SU-DHL-6 (cell line): Measurements from ENCODE around the gene GLIPR1.

ENCODE experiments used
- H2AFZ ChIP-seq: fragments of 200-600 bp; sonication (generic); 2 replicates; pipeline ENCODE4 v1.6.1; 2014; ENCODE audit warnings: low read depth, mild to moderate bottlenecking, moderate library complexity, mixed read lengths, antibody characterized with exemption, low read length; ENCODE audit not compliant: severe bottlenecking
- H3F3A ChIP-seq: fragments of 200-600 bp; shearing (Covaris generic); 2 replicates; pipeline ENCODE4 v1.6.0; 2016; ENCODE audit warnings: antibody characterized with exemption, mild to moderate bottlenecking; ENCODE audit not compliant: insufficient read depth
- H3K27ac ChIP-seq: fragments of 200-600 bp; sonication (generic); 2 replicates; pipeline ENCODE4 v1.5.1; 2016; ENCODE audit warnings: low read depth, mild to moderate bottlenecking, low read length, moderate library complexity, mixed read lengths
- H3K27me3 ChIP-seq: fragments of 200-600 bp; sonication (generic), shearing (Covaris generic); 2 replicates; pipeline ENCODE4 v1.6.0; 2014; ENCODE audit warnings: mild to moderate bottlenecking, low read length
- H3K36me3 ChIP-seq: fragments of 200-600 bp; sonication (generic); 2 replicates; pipeline ENCODE4 v1.6.1; 2014; ENCODE audit warnings: mild to moderate bottlenecking, low read length, mixed read lengths
- H3K4me2 ChIP-seq: fragments of 300-600, 200-600 bp; shearing (Covaris generic), sonication (generic); 2 replicates; pipeline ENCODE4 v1.6.0; 2014; ENCODE audit warnings: low read length, low read depth, mild to moderate bottlenecking; ENCODE audit not compliant: poor library complexity, severe bottlenecking
- H3K4me3 ChIP-seq: fragments of 200-600 bp; sonication (generic); 2 replicates; pipeline ENCODE4 v1.5.1; 2014; ENCODE audit warnings: antibody characterized with exemption, low read length, mild to moderate bottlenecking, mixed read lengths; ENCODE audit not compliant: insufficient read depth, poor library complexity, severe bottlenecking
- H3K79me2 ChIP-seq: fragments of 200-600 bp; sonication (generic); 2 replicates; pipeline ENCODE4 v1.6.1; 2014; ENCODE audit warnings: mild to moderate bottlenecking, low read length, moderate library complexity; ENCODE audit not compliant: insufficient read depth
- H3K9ac ChIP-seq: fragments of 200-600 bp; sonication (generic); 2 replicates; pipeline ENCODE4 v1.7.0; 2014; ENCODE audit warnings: mild to moderate bottlenecking, low read length
- H3K9me2 ChIP-seq: fragments of 200-600 bp; sonication (generic); replicated peaks from 2 replicates; pipeline ENCODE4 v1.6.1; 2014; ENCODE audit warnings: low read length; ENCODE audit not compliant: insufficient read depth
- H3K9me3 ChIP-seq: fragments of 200-600 bp; sonication (generic); 2 replicates; pipeline ENCODE4 v1.6.1; 2014; ENCODE audit warnings: low read length, mixed read lengths; ENCODE audit not compliant: insufficient read depth
- H4K20me1 ChIP-seq: fragments of 200-600 bp; sonication (generic); 2 replicates; pipeline ENCODE4 v1.6.1; 2014; ENCODE audit warnings: low read depth, mild to moderate bottlenecking, antibody characterized with exemption, low read length, moderate library complexity, mixed read lengths
- CTCF ChIP-seq: fragments of 200-600 bp; sonication (generic); IDR thresholded peaks from one replicate; pipeline ENCODE4 v1.5.1; 2017; ENCODE audit warnings: antibody characterized with exemption, mild to moderate bottlenecking, low read length, moderate library complexity; ENCODE audit not compliant: insufficient read depth, poor library complexity, severe bottlenecking
- EZH2phosphoT487 ChIP-seq: fragments of 200-600 bp; sonication (generic), shearing (Covaris generic); conservative IDR thresholded peaks from 2 replicates; pipeline ENCODE4 v1.6.1; 2018; ENCODE audit warnings: mild to moderate bottlenecking, antibody characterized with exemption, low read length, moderate library complexity, mixed read lengths

Gene GLIPR1

GRCh38 chr12:75489613-75490210 is 9.2 kb downstream of the GLIPR1 start:
- H3K36me3 ChIP-seq: peaks cover 5% of the 10 kb centered on the region; the same call in 1 of the 2 replicates
- H3K4me2 ChIP-seq: no peak overlapping the region
- H3K4me3 ChIP-seq: no peak overlapping the region
- no peaks in the 10 kb centered on the region for H4K20me1 ChIP-seq
- peaks cover 10% of the 10 kb centered on the region; the same call in 1 of the 2 replicates for H3F3A ChIP-seq
- H3K9me3 ChIP-seq: no peaks in the 10 kb centered on the region
- no peak overlapping the region for H2AFZ ChIP-seq
- no peaks in the 10 kb centered on the region for H3K9me2 ChIP-seq
- H3K79me2 ChIP-seq: no peaks in the 10 kb centered on the region
- no peak overlapping the region for H3K9ac ChIP-seq
- H3K27ac ChIP-seq: no peak overlapping the region
- no peaks in the 10 kb centered on the region for H3K27me3 ChIP-seq
- TF ChIP-seq EZH2phosphoT487 (no peak), CTCF (no peak)

- H4K20me1 ChIP-seq: no peaks in the 10 kb centered on the region
- H3K9me2 ChIP-seq: no peaks in the 10 kb centered on the region
- no peak overlapping the region for H3K4me2 ChIP-seq
- no peaks in the 10 kb centered on the region for H3K9me3 ChIP-seq
- H3K79me2 ChIP-seq: no peaks in the 10 kb centered on the region
- H3K36me3 ChIP-seq: peaks cover 9% of the 10 kb centered on the region; the same call in 1 of the 2 replicates
- H2AFZ ChIP-seq: no peak overlapping the region
- no peak for TF ChIP-seq CTCF
- TF ChIP-seq EZH2phosphoT487: no peak
- H3F3A ChIP-seq: peaks cover under 1% of the 10 kb centered on the region; the same call in 1 of the 2 replicates
- H3K27me3 ChIP-seq: no peaks in the 10 kb centered on the region
- H3K4me3 ChIP-seq: no peak overlapping the region
- no peak overlapping the region for H3K9ac ChIP-seq
- no peak overlapping the region for H3K27ac ChIP-seq
Observed at GRCh38 chr12:75491169-75491568, 10.6 kb downstream of the GLIPR1 start.

GRCh38 chr12:75503459-75503858 is 22.9 kb downstream of the GLIPR1 start:
- Histone ChIP-seq H4K20me1 (no peaks in the 10 kb centered on the region; the same call in 1 of the 2 replicates), H3K4me2 (no peak overlapping the region), H3K36me3 (peaks cover 71% of the 10 kb centered on the region), H2AFZ (no peak overlapping the region), H3K9ac (no peak overlapping the region), H3K27ac (no peak overlapping the region), H3K27me3 (no peaks in the 10 kb centered on the region), H3K4me3 (no peak overlapping the region), H3K9me2 (no peaks in the 10 kb centered on the region), H3F3A (peaks cover 23% of the 10 kb centered on the region), H3K79me2 (peaks cover 24% of the 10 kb centered on the region), H3K9me3 (no peaks in the 10 kb centered on the region)
- TF ChIP-seq CTCF: no peak
- no peak for TF ChIP-seq EZH2phosphoT487
